ENCODE measurements around the gene SLC2A5.

SLC2A5 gene

DNA sequence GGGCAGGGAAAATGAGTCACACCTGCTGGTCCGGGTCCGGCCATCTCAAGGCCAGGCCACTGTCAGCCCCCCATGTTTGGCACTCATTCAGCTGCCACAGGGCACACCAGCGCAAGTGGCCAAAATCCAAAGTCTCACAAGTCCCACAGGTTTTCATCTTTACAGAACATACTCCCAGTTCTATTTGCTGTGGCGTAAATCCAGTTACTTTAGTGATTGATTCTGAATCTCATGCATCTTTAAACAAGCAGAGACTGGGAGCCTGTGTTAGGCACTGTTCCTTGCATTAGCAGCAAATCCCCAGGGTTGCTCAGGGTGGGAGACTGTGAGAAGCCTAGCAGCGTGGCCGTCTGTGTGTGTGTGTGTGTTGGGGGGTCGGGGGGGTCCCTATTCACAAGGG, 1.1 kb upstream of the SLC2A5 start:
- TF ChIP-seq GABPA (IDR thresholded peaks at IDR 0.05; ENCODE audit: low read depth) (no peak), CTCF (IDR thresholded peaks at IDR 0.05; ENCODE audit: insufficient read depth, low read length) (no peak), POLR2AphosphoS5 (IDR thresholded peaks at IDR 0.05; ENCODE audit: low read depth) (no peak), SPI1 (IDR thresholded peaks at IDR 0.05; ENCODE audit: borderline replicate concordance, low read depth) (no peak), REST (IDR thresholded peaks at IDR 0.05; ENCODE audit: insufficient replicate concordance, low read depth) (no peak)
- Histone ChIP-seq H3K27ac (replicated peaks) (no peak overlapping the region; the same call in 1 of the 2 replicates), H3K4me3 (replicated peaks; ENCODE audit: insufficient read depth, low read length) (no peak overlapping the region)

DNA sequence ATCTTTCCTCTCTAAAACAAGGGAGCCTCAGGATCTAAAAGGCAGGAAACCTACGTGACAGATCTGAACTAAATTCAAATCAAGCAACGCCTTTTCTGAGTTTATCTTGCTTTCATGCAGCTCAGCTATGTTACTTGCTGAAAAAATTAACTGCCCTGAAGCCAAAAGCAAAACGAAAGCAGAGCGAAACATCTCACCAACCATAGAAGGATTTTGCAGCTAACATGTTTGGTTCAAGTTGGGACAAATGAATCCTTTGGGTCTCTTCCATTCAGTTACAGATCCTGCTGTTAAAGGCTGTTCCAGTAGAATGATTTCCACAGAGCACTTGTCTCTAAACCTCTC, 482 bp downstream of the SLC2A5 start:
- TF ChIP-seq GABPA (IDR thresholded peaks at IDR 0.05; ENCODE audit: low read depth), result no peak
- TF ChIP-seq POLR2AphosphoS5 (IDR thresholded peaks at IDR 0.05; ENCODE audit: low read depth), result no peak
- no peak for TF ChIP-seq SPI1 (IDR thresholded peaks at IDR 0.05; ENCODE audit: borderline replicate concordance, low read depth)
- TF ChIP-seq CTCF (IDR thresholded peaks at IDR 0.05; ENCODE audit: insufficient read depth, low read length), result no peak
- TF ChIP-seq REST (IDR thresholded peaks at IDR 0.05; ENCODE audit: insufficient replicate concordance, low read depth), result no peak
- H3K27me3 ChIP-seq (ENCODE audit: insufficient read depth, poor library complexity, severe bottlenecking), result no peaks in the 10 kb centered on the region
- peak overlapping the region; percentile 84 for H3K27ac ChIP-seq (replicated peaks)
- peak overlapping the region; percentile 38 for H3K4me3 ChIP-seq (replicated peaks; ENCODE audit: insufficient read depth, low read length)
- no peak for DNase-seq (ENCODE audit: low read depth in 1 of 2, low spot score in 1 of 2)

More for the DNA sequence above, 1.1 kb upstream of the SLC2A5 start:
- no peak for DNase-seq (ENCODE audit: low read depth in 1 of 2, low spot score in 1 of 2)
- H3K27me3 ChIP-seq (ENCODE audit: insufficient read depth, poor library complexity, severe bottlenecking), result no peaks in the 10 kb centered on the region

GRCh38 chr1:9066945-9067807, 2.3 kb downstream of the SLC2A5 start:
- no peak overlapping the region for H3K4me3 ChIP-seq (replicated peaks; ENCODE audit: insufficient read depth, low read length)
- peak; percentile 75 to 79 for DNase-seq (ENCODE audit: low read depth in 1 of 2, low spot score in 1 of 2)
- no peak for TF ChIP-seq SPI1 (IDR thresholded peaks at IDR 0.05; ENCODE audit: borderline replicate concordance, low read depth)
- TF ChIP-seq REST (IDR thresholded peaks at IDR 0.05; ENCODE audit: insufficient replicate concordance, low read depth), result no peak
- TF ChIP-seq CTCF (IDR thresholded peaks at IDR 0.05; ENCODE audit: insufficient read depth, low read length), result no peak
- peak; percentile 84 for TF ChIP-seq POLR2AphosphoS5 (IDR thresholded peaks at IDR 0.05; ENCODE audit: low read depth)
- TF ChIP-seq GABPA (IDR thresholded peaks at IDR 0.05; ENCODE audit: low read depth), result no peak
- peak overlapping the region; percentile 59 for H3K27ac ChIP-seq (replicated peaks)
- no peaks in the 10 kb centered on the region for H3K27me3 ChIP-seq (ENCODE audit: insufficient read depth, poor library complexity, severe bottlenecking)

Measured in HL-60 (cell line).